ENCODE measurements around the gene CACNA1E.
"Not testable (repeated sequence)": the region's sequence is repeated elsewhere in the genome, so short reads cannot be mapped to it uniquely, and the experiment has no call there.

The CACNA1E gene

DNA sequence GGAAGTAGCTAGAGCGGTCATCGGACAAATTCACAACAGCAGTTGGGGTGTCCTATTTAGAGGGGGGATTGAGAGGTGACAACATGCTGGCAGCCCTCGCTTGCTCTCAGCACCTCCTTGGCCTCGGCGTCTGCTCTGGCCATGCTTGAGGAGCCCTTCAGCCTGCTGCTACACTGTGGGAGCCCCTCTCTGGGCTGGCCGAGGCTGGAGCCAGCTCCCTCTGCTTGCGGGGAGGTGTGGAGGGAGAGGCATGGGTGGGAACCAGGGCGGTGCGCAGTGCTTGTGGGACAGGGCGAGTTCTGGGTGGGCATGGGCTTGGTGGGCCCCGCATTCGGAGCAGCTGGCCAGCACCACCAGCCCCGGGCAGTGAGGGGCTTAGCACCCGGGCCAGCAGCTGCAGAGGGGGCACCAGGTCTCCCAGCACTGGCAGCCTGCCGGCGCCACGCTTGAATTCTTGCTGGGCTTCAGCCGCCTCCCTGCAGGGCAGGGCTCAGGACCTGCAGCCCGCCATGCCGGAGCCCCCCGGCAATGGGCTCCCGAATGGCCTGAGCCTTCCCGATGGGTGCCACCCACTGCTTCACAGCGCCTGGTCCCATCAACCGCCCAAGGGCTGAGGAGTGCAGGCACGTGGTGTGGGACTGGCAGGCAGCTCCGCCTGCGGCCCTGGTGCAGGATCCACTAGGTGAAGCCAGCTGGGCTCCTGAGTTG, 349.0 kb downstream of the CACNA1E start:
- not testable (repeated sequence) for DNase-seq

DNA sequence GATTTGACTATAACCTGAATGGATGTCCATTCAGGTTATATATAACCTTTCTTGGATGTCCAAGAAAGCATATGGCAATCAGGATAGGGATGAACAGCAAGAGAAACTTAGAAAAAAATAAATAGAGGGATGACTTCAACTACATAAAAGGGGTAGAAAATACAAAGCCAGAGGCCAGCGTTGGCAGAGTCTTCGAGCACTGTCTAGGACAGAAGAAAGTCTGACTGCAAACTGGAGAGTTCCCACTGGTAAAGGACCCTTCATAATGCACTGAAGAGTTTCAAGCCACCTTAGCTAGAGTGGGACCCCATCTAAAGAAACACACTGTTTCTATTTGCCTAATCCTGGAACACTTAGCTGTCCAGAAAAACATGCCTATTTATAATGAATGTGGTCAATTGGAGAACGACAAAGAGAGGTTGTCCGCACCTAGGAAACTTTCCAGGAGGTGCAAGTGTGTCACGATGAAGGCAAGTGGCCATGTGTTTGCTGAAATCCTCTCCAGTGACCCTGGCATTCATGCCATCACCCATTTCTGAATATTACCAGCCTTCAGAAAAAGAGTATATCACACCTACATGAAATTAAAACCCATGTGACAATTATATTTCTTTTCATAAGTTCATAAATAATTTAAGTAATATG, 362.8 kb downstream of the CACNA1E start:
- DNase-seq: no peak

DNA sequence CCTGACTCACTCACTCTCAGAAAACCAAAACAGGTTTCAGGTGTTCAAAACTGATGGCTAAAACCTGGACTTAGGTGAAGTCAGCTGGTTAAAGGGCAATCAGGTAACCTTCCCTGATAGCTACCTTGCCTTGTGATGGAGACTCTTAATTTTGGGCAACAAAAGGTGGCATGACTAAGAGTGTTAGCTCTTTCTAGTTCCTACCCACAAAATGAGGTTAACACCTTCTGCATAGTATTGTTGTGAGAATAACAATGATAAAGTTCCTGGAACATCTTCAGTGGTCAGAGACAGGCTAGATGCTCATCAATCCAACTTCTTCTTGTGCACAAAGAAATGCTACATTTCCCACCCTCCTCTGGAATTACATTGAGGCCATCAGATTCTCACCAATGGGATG, 363.4 kb downstream of the CACNA1E start:
- no peak for DNase-seq

DNA sequence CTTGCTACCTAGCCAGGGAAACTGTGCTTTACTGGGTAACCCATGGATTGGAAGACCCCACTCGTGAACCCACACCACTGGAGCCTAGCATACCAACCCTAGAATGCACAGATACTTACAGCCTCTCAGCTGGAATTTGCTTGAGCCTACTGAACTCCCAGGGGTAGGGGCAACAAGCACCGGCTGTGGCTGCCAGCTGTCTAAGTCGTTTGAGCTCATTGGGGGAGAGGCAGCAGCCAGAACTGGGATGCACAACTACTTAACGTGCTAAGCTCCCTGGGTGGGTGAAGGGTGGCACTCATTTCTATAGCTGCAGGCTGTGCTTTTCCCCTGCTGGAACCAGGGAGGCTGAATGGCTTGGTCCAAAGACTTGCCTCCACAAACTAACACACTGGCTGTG, 365.8 kb downstream of the CACNA1E start:
- DNase-seq: no peak

DNA sequence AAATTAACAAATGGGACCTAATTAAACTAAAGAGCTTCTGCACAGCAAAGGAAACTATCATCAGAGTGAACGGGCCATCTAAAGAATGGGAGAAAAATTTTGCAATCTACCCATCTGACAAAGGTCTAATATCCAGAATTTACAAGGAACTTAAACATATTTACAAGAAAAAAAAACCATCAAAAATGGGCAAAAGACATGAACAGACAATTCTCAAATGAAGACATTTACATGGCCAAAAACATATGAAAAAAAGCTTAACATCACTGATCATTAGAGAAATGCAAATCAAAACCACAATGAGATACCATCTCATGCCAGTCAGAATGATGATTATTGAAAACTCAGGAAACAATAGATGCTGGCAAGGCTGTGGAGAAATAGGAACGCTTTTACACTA, 370.9 kb downstream of the CACNA1E start:
- DNase-seq: not testable (repeated sequence)

DNA sequence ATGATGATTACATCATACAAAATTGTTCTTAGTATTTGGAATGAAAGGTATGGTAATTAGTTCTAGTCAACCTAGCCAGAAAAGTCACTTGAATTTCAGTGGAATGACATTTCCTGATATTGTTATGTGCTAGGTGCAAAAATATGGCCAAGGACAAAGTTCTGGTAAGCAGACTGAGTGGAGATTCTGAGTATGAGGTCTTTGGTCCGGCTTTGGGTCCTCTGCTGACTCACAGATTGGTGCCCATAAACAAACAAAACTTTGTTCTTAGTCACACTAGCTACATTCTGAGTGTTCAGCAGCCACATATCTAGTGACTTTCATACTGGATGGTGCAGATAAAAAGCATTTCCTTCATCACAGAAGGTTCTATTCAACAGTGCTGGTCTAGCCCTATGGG, 372.1 kb downstream of the CACNA1E start:
- no peak for DNase-seq
